H1 (cell line): Measurements from ENCODE around the gene ADCYAP1.

Experiments used
- CTCF ChIP-seq, 3 experiments: IDR thresholded peaks; 1 replicate in 2 of 3; 2 replicates in 1 of 3; pipeline versions ENCODE4 v1.5.1 to v1.6.1; 2011; ENCODE audit warnings: low read length in 3 of 3, mild to moderate bottlenecking in 3 of 3, inconsistent platforms in 2 of 3, low read depth in 1 of 3, moderate library complexity in 1 of 3; ENCODE audit not compliant: insufficient read depth in 1 of 3; ENCODE audit errors: control extremely low read depth in 1 of 3
- EP300 ChIP-seq, 2 experiments: IDR thresholded peaks; 1 replicate in 1 of 2; 2 replicates in 1 of 2; pipeline ENCODE4 v1.6.1; 2011 to 2012; ENCODE audit warnings: low read depth in 2 of 2, low read length in 2 of 2, mild to moderate bottlenecking in 2 of 2, borderline replicate concordance in 1 of 2, inconsistent platforms in 1 of 2, moderate library complexity in 1 of 2
- GTF2F1 ChIP-seq: IDR thresholded peaks from 2 replicates; pipeline ENCODE4 v1.6.1; 2012; ENCODE audit warnings: low read depth, low read length, improper control_type of control experiment, borderline replicate concordance
- JUN ChIP-seq: IDR thresholded peaks from 2 replicates; pipeline ENCODE4 v1.6.1; 2011; ENCODE audit warnings: low read depth, mild to moderate bottlenecking, improper control_type of control experiment, low read length
- MAX ChIP-seq: IDR thresholded peaks from 2 replicates; pipeline ENCODE4 v1.6.1; 2012; ENCODE audit warnings: inconsistent platforms
- NRF1 ChIP-seq: IDR thresholded peaks from 2 replicates; pipeline ENCODE4 v1.6.1; 2011; ENCODE audit warnings: mild to moderate bottlenecking, low read depth, low read length, improper control_type of control experiment
- POLR2A ChIP-seq, 2 experiments: IDR thresholded peaks; 1 replicate in 1 of 2; 2 replicates in 1 of 2; pipeline ENCODE4 v1.6.1; 2011; ENCODE audit warnings: low read depth in 2 of 2, low read length in 2 of 2, mild to moderate bottlenecking in 2 of 2; ENCODE audit errors: control extremely low read depth in 1 of 2
- POLR2AphosphoS5 ChIP-seq: IDR thresholded peaks from 2 replicates; pipeline ENCODE4 v1.6.1; 2011; ENCODE audit warnings: low read depth, low read length
- RAD21 ChIP-seq, 2 experiments: IDR thresholded peaks in 1 of 2; conservative IDR thresholded peaks in 1 of 2; 2 replicates each; pipeline ENCODE4 v1.6.1; 2011; ENCODE audit warnings: low read depth in 2 of 2, low read length in 2 of 2, improper control_type of control experiment in 1 of 2, inconsistent platforms in 1 of 2, mild to moderate bottlenecking in 1 of 2, moderate library complexity in 1 of 2
- RFX5 ChIP-seq: IDR thresholded peaks from 2 replicates; pipeline ENCODE4 v1.6.1; 2011; ENCODE audit warnings: low read depth, low read length, improper control_type of control experiment, borderline replicate concordance
- SP2 ChIP-seq: IDR thresholded peaks from 2 replicates; pipeline ENCODE4 v1.6.1; 2012; ENCODE audit warnings: mild to moderate bottlenecking, low read length, inconsistent platforms
- SP4 ChIP-seq: IDR thresholded peaks from 2 replicates; pipeline ENCODE4 v1.6.1; 2012; ENCODE audit warnings: low read length, inconsistent platforms
- ZNF274 ChIP-seq: IDR thresholded peaks from 2 replicates; pipeline ENCODE4 v1.7.0; 2012; ENCODE audit warnings: low read length, borderline replicate concordance; ENCODE audit errors: extremely low read depth

GRCh38 chr18:903701-904100 lies 970 bp upstream of the ADCYAP1 start:
- TF ChIP-seq RAD21 (IDR thresholded peaks at IDR 0.05 in 1 of 2, conservative IDR thresholded peaks at IDR 0.05 in 1 of 2; ENCODE audit: low read depth in 2 of 2, low read length in 2 of 2) (peak in 1 of 2 experiments; percentile 15; a peak in 1 of 4 replicates), CTCF (IDR thresholded peaks at IDR 0.05; ENCODE audit: control extremely low read depth in 1 of 3, insufficient read depth in 1 of 3, low read depth in 1 of 3, low read length in 3 of 3) (no peak), GTF2F1 (no peak), JUN (no peak), SP4 (no peak), POLR2AphosphoS5 (no peak), RFX5 (no peak), ZNF274 (no peak), NRF1 (no peak), SP2 (no peak), POLR2A (IDR thresholded peaks at IDR 0.05; ENCODE audit: control extremely low read depth in 1 of 2, low read depth in 2 of 2, low read length in 2 of 2) (no peak), MAX (peak; percentile 78), EP300 (IDR thresholded peaks at IDR 0.05; ENCODE audit: borderline replicate concordance in 1 of 2, low read depth in 2 of 2, low read length in 2 of 2) (no peak)
